ENCODE data around the gene DNAH6. TPM values are rescaled to one million over a fixed set of nuclear protein-coding genes. Genes with fewer than 3 reads are reported as not detected.
"Not testable (repeated sequence)": the region's sequence is repeated elsewhere in the genome, so short reads cannot be mapped to it uniquely, and the experiment has no call there.

The DNAH6 gene
- under 1 TPM in 3 of 4 donors, not detected in 1; 0.06 to 0.38 (median 0.13) TPM for total RNA-seq

DNA sequence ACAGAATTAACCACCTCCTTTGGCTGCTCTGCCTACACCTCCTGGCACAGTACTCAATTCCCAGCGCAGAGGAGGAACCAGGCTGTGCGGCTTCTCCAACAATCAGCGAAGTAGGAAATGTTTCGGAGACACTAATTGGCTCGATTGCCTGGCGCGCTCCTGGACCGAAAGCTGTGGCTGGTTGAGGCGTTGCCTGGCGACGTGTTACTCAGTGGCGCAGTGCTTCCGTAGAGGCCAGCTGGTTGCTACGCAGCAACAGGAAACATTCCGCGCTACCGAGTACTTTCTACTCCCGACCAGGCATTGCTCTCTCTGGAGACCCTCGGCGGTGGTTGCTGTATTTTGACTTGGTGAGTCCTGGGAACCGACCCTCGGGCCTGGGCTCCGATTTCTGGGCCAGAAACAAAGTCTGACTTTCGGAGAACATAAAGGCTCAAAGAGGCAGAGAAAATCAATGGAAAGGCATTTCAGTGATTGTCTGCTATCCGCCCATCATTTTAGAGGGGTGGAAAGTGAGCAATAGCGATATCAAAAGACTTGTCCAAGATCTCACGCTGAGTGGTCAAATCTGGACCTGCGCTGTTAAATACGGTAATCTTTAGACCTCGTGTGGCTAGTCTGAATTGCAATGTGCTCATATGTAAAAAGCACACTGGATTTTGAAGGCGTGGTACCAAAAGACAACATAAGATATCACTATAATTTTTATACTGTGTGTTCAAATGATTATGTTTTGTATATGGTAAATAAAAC is at the start of gene DNAH6:
Gene DNAH6, plus strand, starts transcription at position 265 of the 753 bp plus-strand sequence. CDS start 1,329 bp downstream, outside the sequence.
- Histone ChIP-seq H3K36me3 (no peaks in the 10 kb centered on the region), H3K27me3 (no peaks in the 10 kb centered on the region), H3K27ac (peak within 1 kb of the TSS in 2 of 4 donors; percentile 7 to 49), H3K4me1 (peaks cover 0 to 14% (median 4%) of the 10 kb centered on the region in 3 donors), H3K4me3 (peak within 1 kb of the TSS; percentile 29 to 67 (median 45)), H3K9me3 (no peaks in the 10 kb centered on the region)
- intact Hi-C loops (cut with DNase I): no loop called here
- 11 to 12% methylated on average over 20 to 27 of the region's 31 CpGs for WGBS, 2 donors
- DNase-seq: peak; percentile 13
- TF ChIP-seq, protein P1, sequence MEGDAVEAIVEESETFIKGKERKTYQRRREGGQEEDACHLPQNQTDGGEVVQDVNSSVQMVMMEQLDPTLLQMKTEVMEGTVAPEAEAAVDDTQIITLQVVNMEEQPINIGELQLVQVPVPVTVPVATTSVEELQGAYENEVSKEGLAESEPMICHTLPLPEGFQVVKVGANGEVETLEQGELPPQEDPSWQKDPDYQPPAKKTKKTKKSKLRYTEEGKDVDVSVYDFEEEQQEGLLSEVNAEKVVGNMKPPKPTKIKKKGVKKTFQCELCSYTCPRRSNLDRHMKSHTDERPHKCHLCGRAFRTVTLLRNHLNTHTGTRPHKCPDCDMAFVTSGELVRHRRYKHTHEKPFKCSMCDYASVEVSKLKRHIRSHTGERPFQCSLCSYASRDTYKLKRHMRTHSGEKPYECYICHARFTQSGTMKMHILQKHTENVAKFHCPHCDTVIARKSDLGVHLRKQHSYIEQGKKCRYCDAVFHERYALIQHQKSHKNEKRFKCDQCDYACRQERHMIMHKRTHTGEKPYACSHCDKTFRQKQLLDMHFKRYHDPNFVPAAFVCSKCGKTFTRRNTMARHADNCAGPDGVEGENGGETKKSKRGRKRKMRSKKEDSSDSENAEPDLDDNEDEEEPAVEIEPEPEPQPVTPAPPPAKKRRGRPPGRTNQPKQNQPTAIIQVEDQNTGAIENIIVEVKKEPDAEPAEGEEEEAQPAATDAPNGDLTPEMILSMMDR (IDR thresholded peaks at IDR 0.05): no peak
- TF ChIP-seq POLR2A (IDR thresholded peaks at IDR 0.05): no peak

DNA sequence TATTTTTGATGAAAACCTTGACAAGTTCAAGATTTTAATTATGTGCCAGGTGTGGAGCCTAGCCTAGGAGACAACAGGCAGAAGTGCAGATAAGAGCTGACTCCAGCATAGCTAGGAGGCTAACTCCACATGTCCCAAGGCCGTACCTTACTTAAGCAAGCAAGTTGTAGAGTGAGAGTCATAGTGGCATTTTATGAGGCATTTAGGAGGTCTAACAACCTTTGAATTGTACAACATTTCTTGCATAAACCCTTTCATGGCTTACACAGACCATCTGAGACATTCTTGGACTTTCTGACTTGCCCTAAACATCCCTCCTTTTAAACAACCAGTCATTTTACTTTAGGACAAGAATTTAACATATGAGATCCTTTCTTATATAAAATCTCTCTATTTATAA is 48.9 kb upstream of the DNAH6 start:
- H3K4me1 ChIP-seq: peaks cover 0 to 15% (median 0%) of the 10 kb centered on the region in 3 donors
- no peaks in the 10 kb centered on the region for H3K27me3 ChIP-seq
- no peak for DNase-seq
- WGBS, 2 donors: 92 to 100% methylated on average over 1 of the region's 1 CpG
- TF ChIP-seq, protein P1 (IDR thresholded peaks at IDR 0.05): no peak
- TF ChIP-seq POLR2A (IDR thresholded peaks at IDR 0.05): no peak
- no peak overlapping the region for H3K27ac ChIP-seq
- H3K36me3 ChIP-seq: no peaks in the 10 kb centered on the region
- intact Hi-C loops (cut with DNase I): no loop called here
- no peaks in the 10 kb centered on the region for H3K9me3 ChIP-seq
- no peak overlapping the region for H3K4me3 ChIP-seq

- H3K27me3 ChIP-seq; intact Hi-C loops (cut with DNase I); H3K27ac ChIP-seq; DNase-seq; H3K36me3 ChIP-seq; H3K4me3 ChIP-seq: not testable (repeated sequence)
- WGBS, 2 donors: 27 to 60% methylated on average over 2 of the region's 2 CpGs
- H3K4me1 ChIP-seq: peaks cover 5 to 48% (median 5%) of the 10 kb centered on the region in 3 donors
- peaks cover 0 to 13% (median 0%) of the 10 kb centered on the region in 3 donors for H3K9me3 ChIP-seq
Observed at GRCh38 chr2:84472423-84472822, 43.9 kb upstream of the DNAH6 start.

DNA sequence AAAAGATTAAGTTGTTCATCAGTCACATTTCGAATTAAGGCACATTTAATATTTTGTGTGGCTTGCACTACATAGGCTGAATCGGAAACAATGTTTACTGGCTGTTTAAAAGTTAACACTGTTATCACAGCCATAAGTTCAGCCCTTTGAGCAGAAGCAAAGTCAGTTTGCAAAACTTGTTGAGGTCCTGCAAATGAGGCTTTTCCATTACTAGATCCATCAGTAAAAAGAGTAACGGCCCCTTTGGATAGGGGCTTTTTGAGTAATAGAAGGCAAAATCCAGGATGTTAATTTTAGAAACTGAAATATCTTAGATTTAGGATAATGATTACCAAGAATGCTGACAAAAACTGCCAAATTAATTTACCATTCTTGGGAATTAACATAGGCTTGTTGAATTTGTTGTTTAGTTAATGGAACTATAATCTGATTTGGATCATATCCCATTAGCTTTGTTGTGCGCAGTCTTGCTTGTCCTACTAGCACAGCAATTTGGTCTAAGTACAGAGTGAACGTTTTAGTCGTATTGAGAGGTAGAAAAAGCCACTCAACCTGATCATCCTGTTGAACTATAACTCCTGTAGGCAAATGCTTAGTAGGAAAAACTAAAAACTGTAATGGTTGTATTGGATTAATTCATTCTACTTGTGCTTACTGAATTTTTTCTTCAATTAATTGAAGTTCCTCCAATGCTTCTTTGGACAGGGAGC is 43.3 kb upstream of the DNAH6 start:
- peak overlapping the region in 1 of 4 donors; percentile 21 for H3K27ac ChIP-seq
- DNase-seq: no peak
- peaks cover 5 to 53% (median 5%) of the 10 kb centered on the region in 3 donors for H3K4me1 ChIP-seq
- no peaks in the 10 kb centered on the region for H3K27me3 ChIP-seq
- intact Hi-C loops (cut with DNase I): no loop called here
- TF ChIP-seq, protein P1 (IDR thresholded peaks at IDR 0.05): no peak
- TF ChIP-seq POLR2A (IDR thresholded peaks at IDR 0.05): no peak
- WGBS, 2 donors: 67 to 70% methylated on average over 6 of the region's 6 CpGs
- peaks cover 0 to 19% (median 0%) of the 10 kb centered on the region in 3 donors for H3K9me3 ChIP-seq
- no peaks in the 10 kb centered on the region for H3K36me3 ChIP-seq
- H3K4me3 ChIP-seq: no peak overlapping the region

- peaks cover 5 to 60% (median 9%) of the 10 kb centered on the region in 3 donors for H3K4me1 ChIP-seq
- no peaks in the 10 kb centered on the region for H3K27me3 ChIP-seq
- TF ChIP-seq POLR2A (IDR thresholded peaks at IDR 0.05): no peak
- TF ChIP-seq, protein P1 (IDR thresholded peaks at IDR 0.05): no peak
- WGBS, 2 donors: 46 to 49% methylated on average over 4 of the region's 4 CpGs
- intact Hi-C loops (cut with DNase I): no loop called here
- peak overlapping the region in 1 of 4 donors; percentile 11 for H3K27ac ChIP-seq
- peaks cover 0 to 19% (median 0%) of the 10 kb centered on the region in 3 donors for H3K9me3 ChIP-seq
- no peaks in the 10 kb centered on the region for H3K36me3 ChIP-seq
- no peak for DNase-seq
- H3K4me3 ChIP-seq: no peak overlapping the region
Observed at GRCh38 chr2:84474176-84474575, 42.1 kb upstream of the DNAH6 start.

All from esophagus squamous epithelium (tissue), 5 donors.